ENCODE data around the gene RAG2. TPM values are rescaled to one million over a fixed set of nuclear protein-coding genes. Genes with fewer than 3 reads are reported as not detected.

The RAG2 gene
- total RNA-seq, 3 donors from 2014 or later: not detected

GRCh38 chr11:36588099-36588498, 9.9 kb downstream of the RAG2 start:
- intact Hi-C loops (cut with DNase I; ENCODE audit: low total_unique reads): no loop called here
- Histone ChIP-seq H3K27ac (no peak overlapping the region), H3K4me3 (no peak overlapping the region), H3K27me3 (peaks cover 0 to 20% of the 10 kb centered on the region in 2 donors), H3K9me3 (no peaks in the 10 kb centered on the region), H3K4me1 (no peaks in the 10 kb centered on the region), H3K36me3 (no peaks in the 10 kb centered on the region)
- no peak for TF ChIP-seq CTCF (IDR thresholded peaks at IDR 0.05)
- no peak for TF ChIP-seq POLR2A (IDR thresholded peaks at IDR 0.05)
- no peak for TF ChIP-seq POLR2AphosphoS5 (IDR thresholded peaks at IDR 0.05)
- DNase-seq (ENCODE audit: low spot score in 2 of 2): no peak

- DNase-seq (ENCODE audit: low spot score in 2 of 2): no peak
- Histone ChIP-seq H3K4me1 (no peaks in the 10 kb centered on the region), H3K9me3 (peaks cover 0 to 2% of the 10 kb centered on the region in 2 donors), H3K36me3 (no peaks in the 10 kb centered on the region), H3K27me3 (peaks cover 0 to 15% of the 10 kb centered on the region in 2 donors), H3K4me3 (no peak overlapping the region), H3K27ac (no peak overlapping the region)
- TF ChIP-seq POLR2AphosphoS5 (IDR thresholded peaks at IDR 0.05): no peak
- intact Hi-C loops (cut with DNase I; ENCODE audit: low total_unique reads): no loop called here
These were observed 11.5 kb downstream of the RAG2 start for GRCh38 chr11:36586543-36586942.

- peaks cover 0 to 6% of the 10 kb centered on the region in 2 donors for H3K27me3 ChIP-seq
- H3K9me3 ChIP-seq: peaks cover 0 to 4% of the 10 kb centered on the region in 2 donors
- intact Hi-C loops (cut with DNase I; ENCODE audit: low total_unique reads): no loop called here
- TF ChIP-seq CTCF (IDR thresholded peaks at IDR 0.05) (no peak), POLR2A (IDR thresholded peaks at IDR 0.05) (no peak), POLR2AphosphoS5 (IDR thresholded peaks at IDR 0.05) (no peak)
- H3K4me1 ChIP-seq: no peaks in the 10 kb centered on the region
- no peak for DNase-seq (ENCODE audit: low spot score in 2 of 2)
- H3K4me3 ChIP-seq: no peak overlapping the region
- H3K36me3 ChIP-seq: no peaks in the 10 kb centered on the region
- H3K27ac ChIP-seq: no peak overlapping the region
These were observed 14.4 kb downstream of the RAG2 start for GRCh38 chr11:36583667-36584066.

- no peak for DNase-seq (ENCODE audit: low spot score in 2 of 2)
- no peaks in the 10 kb centered on the region for H3K27me3 ChIP-seq
- no peak for TF ChIP-seq CTCF (IDR thresholded peaks at IDR 0.05)
- no peak for TF ChIP-seq POLR2AphosphoS5 (IDR thresholded peaks at IDR 0.05)
- no peak for TF ChIP-seq POLR2A (IDR thresholded peaks at IDR 0.05)
- H3K4me3 ChIP-seq: no peak overlapping the region
- H3K36me3 ChIP-seq: no peaks in the 10 kb centered on the region
- peaks cover 0 to 4% of the 10 kb centered on the region in 2 donors for H3K9me3 ChIP-seq
- H3K4me1 ChIP-seq: no peaks in the 10 kb centered on the region
- no peak overlapping the region for H3K27ac ChIP-seq
- intact Hi-C loops (cut with DNase I; ENCODE audit: low total_unique reads): no loop called here
These were observed 16.5 kb downstream of the RAG2 start for GRCh38 chr11:36581536-36581935.

- H3K9me3 ChIP-seq: peaks cover 0 to 4% of the 10 kb centered on the region in 2 donors
- H3K4me3 ChIP-seq: no peak overlapping the region
- no peak for DNase-seq (ENCODE audit: low spot score in 2 of 2)
- TF ChIP-seq CTCF (IDR thresholded peaks at IDR 0.05): no peak
- no peak for TF ChIP-seq POLR2A (IDR thresholded peaks at IDR 0.05)
- no peak for TF ChIP-seq POLR2AphosphoS5 (IDR thresholded peaks at IDR 0.05)
- H3K36me3 ChIP-seq: no peaks in the 10 kb centered on the region
- intact Hi-C loops (cut with DNase I; ENCODE audit: low total_unique reads): no loop called here
- no peak overlapping the region for H3K27ac ChIP-seq
- no peaks in the 10 kb centered on the region for H3K27me3 ChIP-seq
- H3K4me1 ChIP-seq: no peaks in the 10 kb centered on the region
These were observed 19.6 kb downstream of the RAG2 start for GRCh38 chr11:36578458-36578857.

- no peak overlapping the region for H3K27ac ChIP-seq
- H3K4me3 ChIP-seq: no peak overlapping the region
- DNase-seq (ENCODE audit: low spot score in 2 of 2): no peak
- no peaks in the 10 kb centered on the region for H3K4me1 ChIP-seq
- H3K27me3 ChIP-seq: no peaks in the 10 kb centered on the region
- no peaks in the 10 kb centered on the region for H3K36me3 ChIP-seq
- intact Hi-C loops (cut with DNase I; ENCODE audit: low total_unique reads): no loop called here
- TF ChIP-seq CTCF (IDR thresholded peaks at IDR 0.05) (no peak), POLR2A (IDR thresholded peaks at IDR 0.05) (no peak), POLR2AphosphoS5 (IDR thresholded peaks at IDR 0.05) (no peak)
- H3K9me3 ChIP-seq: peaks cover 0 to 4% of the 10 kb centered on the region in 2 donors
These were observed 20.2 kb downstream of the RAG2 start for GRCh38 chr11:36577859-36578258.

Data from breast epithelium (tissue), 4 donors.